CD4-positive, CD25-positive, alpha-beta regulatory T cell (primary cell): ENCODE data around the gene PRKCE. TPM values are rescaled to one million over a fixed set of nuclear protein-coding genes. Genes with fewer than 3 reads are reported as not detected.
"Not testable (repeated sequence)": the region's sequence is repeated elsewhere in the genome, so short reads cannot be mapped to it uniquely, and the experiment has no call there.

Experiments
- ATAC-seq, 2 donors: fragments of 150-1000 bp; cut with Tn5 transposase; one replicate each; pipeline ENCODE4 v1.10.0; 2021; ENCODE audit warnings: low read depth in 2 of 2, moderate number of reproducible peaks in 2 of 2, moderate library complexity in 1 of 2
- DNase-seq, 3 donors: peaks; one replicate each; pipeline versions ENCODE4 v3.0.0 to v3.0.0-alpha.2; 2012 to 2022; ENCODE audit warnings: mixed read lengths in 1 of 3
- H3K27ac ChIP-seq: one replicate; pipeline ENCODE4 v1.7.0; 2013; ENCODE audit warnings: mild to moderate bottlenecking, low read length; ENCODE audit not compliant: insufficient read depth, poor library complexity, severe bottlenecking
- H3K27me3 ChIP-seq: one replicate; pipeline ENCODE4 v1.7.0; 2013; ENCODE audit warnings: low read length; ENCODE audit not compliant: control insufficient read depth, insufficient read depth
- H3K36me3 ChIP-seq: one replicate; pipeline ENCODE4 v1.7.0; 2013; ENCODE audit warnings: mild to moderate bottlenecking, low read length, moderate library complexity; ENCODE audit not compliant: control insufficient read depth, insufficient read depth
- H3K4me1 ChIP-seq: 2 replicates; pipeline ENCODE4 v1.7.0; 2013; ENCODE audit warnings: mild to moderate bottlenecking, low read length; ENCODE audit not compliant: insufficient read depth, control insufficient read depth, poor library complexity, severe bottlenecking
- H3K4me3 ChIP-seq: one replicate; pipeline ENCODE4 v1.7.0; 2013; ENCODE audit warnings: low read depth, mild to moderate bottlenecking, low read length, moderate library complexity
- H3K9me3 ChIP-seq, 2 experiments: 1 replicate in 1 of 2; 2 replicates in 1 of 2; pipeline ENCODE4 v1.7.0; 2013; ENCODE audit warnings: low read length in 2 of 2, mild to moderate bottlenecking in 1 of 2, moderate library complexity in 1 of 2; ENCODE audit not compliant: control insufficient read depth in 2 of 2
- H3K27ac Mint-ChIP-seq, 3 donors: one replicate each; pipeline ENCODE4 v1.8.0; 2020 to 2022; ENCODE audit warnings: mild to moderate bottlenecking in 3 of 3, mixed read lengths in 3 of 3, moderate library complexity in 2 of 3
- H3K27me3 Mint-ChIP-seq: one replicate; pipeline ENCODE4 v1.8.0; 2022; ENCODE audit warnings: mild to moderate bottlenecking, mixed read lengths
- H3K36me3 Mint-ChIP-seq: one replicate; pipeline ENCODE4 v1.8.0; 2020; ENCODE audit warnings: mixed read lengths
- H3K4me1 Mint-ChIP-seq, 4 donors: one replicate each; pipeline ENCODE4 v1.8.0; 2020 to 2022; ENCODE audit warnings: mixed read lengths in 4 of 4, mild to moderate bottlenecking in 1 of 4
- H3K4me3 Mint-ChIP-seq, 4 donors: one replicate each; pipeline ENCODE4 v1.8.0; 2020 to 2022; ENCODE audit warnings: mild to moderate bottlenecking in 4 of 4, mixed read lengths in 4 of 4, moderate library complexity in 3 of 4
- H3K9me3 Mint-ChIP-seq, 7 donors: one replicate each; pipeline ENCODE4 v1.8.0; 2020 to 2022; ENCODE audit warnings: mixed read lengths in 7 of 7, mild to moderate bottlenecking in 3 of 7, moderate library complexity in 2 of 7
- polyA plus RNA-seq, 4 donors: library from polyadenylated mRNA; unstranded; fragments of 300-500 nt; fragmentation: Illumina TruSeq; gene quantifications; one replicate each; pipeline ENCODE4 v1.2.3, GENCODE V29; 2021
- total RNA-seq: library from RNA; stranded (reverse); gene quantifications from one replicate; pipeline ENCODE4 v1.2.3, GENCODE V29; 2022

The PRKCE gene
- total and polyA plus RNA-seq, 5 donors from 2014 or later, result 0.78 to 16.5 (median 1.3) TPM

DNA sequence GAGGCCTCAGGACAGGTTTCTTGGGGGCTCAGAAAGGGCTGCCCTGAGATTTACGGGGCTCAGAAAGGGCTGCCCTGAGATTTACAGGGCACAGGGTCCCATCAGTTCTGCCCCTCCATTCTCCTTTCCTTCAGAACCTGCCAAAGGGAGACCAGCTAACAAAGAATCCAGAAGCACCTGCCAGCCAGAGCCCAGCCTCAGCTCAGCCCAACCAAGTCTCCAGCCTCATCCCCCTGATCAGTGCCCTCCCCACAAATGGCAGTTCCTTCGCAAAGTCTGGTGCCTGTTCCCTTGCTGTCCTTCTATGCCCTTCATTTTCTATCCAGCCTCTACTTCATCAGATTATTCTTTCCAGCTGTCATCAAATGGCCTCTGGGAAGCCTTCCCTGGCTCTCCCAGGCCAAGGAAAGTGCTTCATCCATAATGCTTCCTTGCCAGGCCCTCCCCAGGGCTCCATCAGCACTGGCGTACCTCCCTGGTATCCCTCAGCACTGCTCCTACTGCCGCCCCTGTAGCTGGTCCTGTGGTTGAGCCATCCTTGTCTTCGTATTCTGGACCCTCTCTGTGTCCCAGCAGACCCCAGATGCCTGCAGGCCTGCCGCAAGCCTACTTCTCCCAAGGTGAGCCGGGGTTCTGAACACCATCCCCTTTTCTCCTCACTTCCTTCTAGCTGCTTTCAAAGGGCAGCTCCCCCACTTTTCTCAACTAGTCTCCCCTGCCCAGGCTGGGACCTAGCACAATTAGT is 549.6 kb downstream of the PRKCE start:
- no peaks in the 10 kb centered on the region for H3K9me3 Mint-ChIP-seq
- Histone ChIP-seq H3K4me1 (peaks cover 12% of the 10 kb centered on the region), H3K27ac (peak overlapping the region; percentile 33), H3K36me3 (no peaks in the 10 kb centered on the region), H3K4me3 (no peak overlapping the region), H3K27me3 (no peaks in the 10 kb centered on the region), H3K9me3 (no peaks in the 10 kb centered on the region)
- H3K27me3 Mint-ChIP-seq, result no peaks in the 10 kb centered on the region
- H3K27ac Mint-ChIP-seq, result peak overlapping the region; percentile 70 to 90 (median 72)
- DNase-seq (no peak), ATAC-seq (no peak)
- peak overlapping the region in 2 of 4 donors; percentile 62 to 69 for H3K4me3 Mint-ChIP-seq
- peaks cover 4 to 48% (median 20%) of the 10 kb centered on the region in 4 donors for H3K4me1 Mint-ChIP-seq
- H3K36me3 Mint-ChIP-seq, result no peaks in the 10 kb centered on the region

DNA sequence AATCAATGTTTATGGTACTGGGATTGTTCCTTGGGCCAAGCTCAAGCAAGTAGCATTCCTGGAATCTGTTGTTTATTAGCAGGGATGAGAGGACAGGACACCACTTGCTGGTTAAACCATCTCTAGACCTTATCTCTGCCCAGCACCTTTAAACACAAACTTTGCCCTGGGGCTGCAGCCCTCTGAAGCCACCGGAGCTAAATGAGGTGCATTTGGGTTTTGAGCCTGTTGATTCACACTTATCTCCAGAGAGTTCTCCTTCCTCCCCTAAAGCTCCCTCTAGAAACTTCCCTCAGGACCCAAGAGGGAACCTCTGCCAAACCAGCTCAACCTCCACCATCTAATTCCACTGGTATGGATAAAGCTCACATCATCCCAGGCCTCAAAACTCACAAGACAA is 551.0 kb downstream of the PRKCE start:
- Mint-ChIP-seq H3K36me3 (no peaks in the 10 kb centered on the region), H3K9me3 (peaks cover 0 to 4% (median 0%) of the 10 kb centered on the region in 7 donors), H3K27me3 (no peaks in the 10 kb centered on the region), H3K4me3 (no peak overlapping the region), H3K27ac (peak overlapping the region in 1 of 3 donors; percentile 16), H3K4me1 (peaks cover 7 to 43% (median 19%) of the 10 kb centered on the region in 4 donors)
- Histone ChIP-seq H3K9me3 (no peaks in the 10 kb centered on the region), H3K27me3 (no peaks in the 10 kb centered on the region), H3K4me3 (no peak overlapping the region), H3K4me1 (peaks cover 12% of the 10 kb centered on the region), H3K36me3 (no peaks in the 10 kb centered on the region), H3K27ac (no peak overlapping the region)
- DNase-seq (no peak), ATAC-seq (no peak)

DNA sequence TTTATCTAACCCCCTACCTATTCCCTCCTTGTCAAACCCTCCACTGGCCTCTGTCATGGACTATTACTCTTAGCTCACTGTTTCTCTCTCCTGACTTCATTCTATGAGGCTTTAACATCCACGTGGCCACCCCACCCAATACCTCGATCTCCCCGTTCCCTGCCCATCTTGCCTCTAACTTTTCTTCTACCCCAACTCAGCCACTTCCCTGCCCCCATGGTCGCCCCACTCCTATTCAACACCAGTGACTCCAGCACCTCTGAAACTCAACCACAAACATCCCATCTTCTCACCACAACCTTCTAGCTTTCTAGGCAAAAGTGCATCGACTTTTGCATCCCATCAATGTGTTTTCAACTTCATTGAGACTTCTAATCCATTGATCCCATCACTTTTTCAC is 551.5 kb downstream of the PRKCE start:
- DNase-seq (no peak), ATAC-seq (no peak)
- H3K27me3 ChIP-seq, result no peaks in the 10 kb centered on the region

DNA sequence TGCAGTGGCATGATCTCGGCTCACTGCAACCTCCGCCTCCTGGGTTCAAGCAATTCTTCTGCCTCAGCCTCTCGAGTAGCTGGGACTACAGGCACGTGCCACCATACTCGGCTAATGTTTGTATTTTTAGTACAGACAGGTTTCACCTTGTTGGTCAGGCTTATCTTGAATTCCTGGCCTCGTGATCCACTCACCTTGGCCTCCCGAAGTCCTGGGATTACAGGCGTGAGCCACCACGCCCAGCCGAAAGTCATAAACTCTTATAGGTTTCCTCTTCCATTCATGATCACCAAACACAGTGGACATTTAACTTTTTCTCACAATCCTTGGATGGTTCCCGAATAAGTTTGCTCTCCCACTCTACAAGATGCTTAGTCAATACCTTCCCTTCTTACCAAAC is 552.2 kb downstream of the PRKCE start:
- not testable (repeated sequence) for H3K36me3 Mint-ChIP-seq, H3K4me3 ChIP-seq, H3K27me3 ChIP-seq, DNase-seq, ATAC-seq, H3K9me3 ChIP-seq, H3K4me3 Mint-ChIP-seq, H3K27ac ChIP-seq, H3K27me3 Mint-ChIP-seq, H3K9me3 Mint-ChIP-seq, H3K36me3 ChIP-seq
- peaks cover 12% of the 10 kb centered on the region for H3K4me1 ChIP-seq
- Mint-ChIP-seq H3K4me1 (peaks cover 11 to 35% (median 17%) of the 10 kb centered on the region in 4 donors), H3K27ac (peak overlapping the region in 1 of 3 donors; percentile 57)

More for the DNA sequence above, 551.5 kb downstream of the PRKCE start:
- Histone ChIP-seq H3K4me1 (peaks cover 12% of the 10 kb centered on the region), H3K4me3 (no peak overlapping the region), H3K36me3 (no peaks in the 10 kb centered on the region), H3K27ac (no peak overlapping the region), H3K9me3 (no peaks in the 10 kb centered on the region)
- Mint-ChIP-seq H3K4me3 (no peak overlapping the region), H3K9me3 (peaks cover 0 to 4% (median 0%) of the 10 kb centered on the region in 7 donors), H3K4me1 (peaks cover 11 to 38% (median 17%) of the 10 kb centered on the region in 4 donors), H3K27me3 (no peaks in the 10 kb centered on the region), H3K27ac (peak overlapping the region in 1 of 3 donors; percentile 16), H3K36me3 (no peaks in the 10 kb centered on the region)

DNA sequence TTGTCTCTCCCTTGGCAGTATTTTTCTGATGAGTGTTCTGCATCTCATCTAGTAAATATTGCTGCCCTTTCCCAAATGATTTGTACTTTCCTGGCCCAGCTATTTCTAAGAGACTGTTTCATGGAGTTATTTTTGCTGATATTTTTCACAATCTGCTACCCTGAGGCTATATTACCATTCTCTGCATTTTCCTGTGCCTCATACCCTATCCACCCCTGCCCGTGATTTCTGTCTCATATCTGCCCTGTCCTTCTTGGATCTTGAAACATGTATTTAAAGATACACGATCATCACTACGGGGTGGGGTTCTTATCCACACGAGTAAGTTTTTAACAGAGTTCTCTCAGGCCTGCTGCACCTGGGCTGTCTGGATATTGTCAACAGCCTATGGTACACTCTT is 556.1 kb downstream of the PRKCE start:
- Mint-ChIP-seq H3K4me1 (peaks cover 0 to 11% (median 4%) of the 10 kb centered on the region in 4 donors), H3K36me3 (no peaks in the 10 kb centered on the region), H3K27me3 (no peaks in the 10 kb centered on the region), H3K9me3 (peaks cover 4 to 18% (median 9%) of the 10 kb centered on the region in 7 donors), H3K27ac (no peak overlapping the region), H3K4me3 (no peak overlapping the region)
- no peaks in the 10 kb centered on the region for H3K27me3 ChIP-seq
- no peak overlapping the region for H3K27ac ChIP-seq
- no peaks in the 10 kb centered on the region for H3K4me1 ChIP-seq
- DNase-seq, result no peak
- H3K36me3 ChIP-seq, result no peaks in the 10 kb centered on the region
- H3K4me3 ChIP-seq, result no peak overlapping the region
- H3K9me3 ChIP-seq, result peaks cover 0 to 5% of the 10 kb centered on the region in 2 experiments
- ATAC-seq, result no peak

DNA sequence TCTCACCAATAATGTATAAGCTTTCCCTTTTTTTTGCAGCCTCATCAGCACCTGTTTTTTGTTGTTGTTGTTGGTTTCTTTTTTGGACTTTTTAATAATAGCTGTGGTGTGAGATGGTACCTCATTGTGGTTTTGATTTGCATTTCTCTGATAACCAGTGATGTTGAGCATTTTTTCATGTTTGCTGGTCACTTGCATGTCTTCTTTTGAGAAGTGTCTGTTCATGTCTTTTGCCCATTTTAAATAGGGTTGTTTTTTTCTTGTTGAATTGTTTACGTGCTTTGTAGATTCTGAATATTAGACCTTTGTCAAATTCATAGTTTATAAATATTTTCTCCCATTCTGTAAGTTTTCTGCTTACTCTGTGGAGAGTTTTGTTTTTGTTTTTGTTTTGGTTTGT is 557.3 kb downstream of the PRKCE start:
- Histone ChIP-seq H3K4me1 (no peaks in the 10 kb centered on the region), H3K27me3 (peaks cover under 1% of the 10 kb centered on the region), H3K4me3 (no peak overlapping the region), H3K36me3 (no peaks in the 10 kb centered on the region), H3K9me3 (peaks cover 0 to 6% of the 10 kb centered on the region in 2 experiments), H3K27ac (no peak overlapping the region)
- peaks cover 0 to 11% (median 0%) of the 10 kb centered on the region in 4 donors for H3K4me1 Mint-ChIP-seq
- peaks cover 9% of the 10 kb centered on the region for H3K27me3 Mint-ChIP-seq
- no peak for ATAC-seq
- H3K36me3 Mint-ChIP-seq, result no peaks in the 10 kb centered on the region
- peak overlapping the region in 1 of 3 donors; percentile 52 for H3K27ac Mint-ChIP-seq
- H3K4me3 Mint-ChIP-seq, result no peak overlapping the region
- DNase-seq, result no peak
- H3K9me3 Mint-ChIP-seq, result peaks cover 5 to 20% (median 12%) of the 10 kb centered on the region in 7 donors

DNA sequence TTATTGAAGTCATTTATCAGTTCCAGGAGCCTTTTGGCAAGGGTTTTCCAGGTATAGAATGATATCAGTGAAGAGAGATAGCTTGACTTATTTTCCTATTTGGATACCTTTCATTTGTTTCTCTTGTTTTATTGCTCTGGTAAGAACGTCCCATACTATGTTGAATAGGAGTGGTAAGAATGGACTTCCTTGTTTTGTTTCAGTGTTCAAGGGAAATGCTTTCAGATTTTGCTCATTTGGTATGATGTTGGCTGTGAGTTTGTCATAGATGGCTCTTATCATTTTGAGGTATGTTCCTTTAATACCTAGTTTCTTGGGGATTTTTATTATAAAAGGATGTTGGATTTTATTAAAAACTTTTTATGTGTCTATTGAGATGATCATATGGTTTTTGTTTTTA is 558.6 kb downstream of the PRKCE start:
- ATAC-seq (no peak), DNase-seq (no peak)
- no peaks in the 10 kb centered on the region for H3K4me1 ChIP-seq
- peaks cover 6 to 30% (median 15%) of the 10 kb centered on the region in 7 donors for H3K9me3 Mint-ChIP-seq
- H3K27me3 ChIP-seq, result peaks cover 4% of the 10 kb centered on the region
- H3K36me3 Mint-ChIP-seq, result no peaks in the 10 kb centered on the region
- H3K4me3 ChIP-seq, result no peak overlapping the region
- H3K27ac ChIP-seq, result no peak overlapping the region
- H3K4me1 Mint-ChIP-seq, result peaks cover 0 to 7% (median 0%) of the 10 kb centered on the region in 4 donors
- no peak overlapping the region for H3K27ac Mint-ChIP-seq
- H3K4me3 Mint-ChIP-seq, result no peak overlapping the region
- H3K36me3 ChIP-seq, result no peaks in the 10 kb centered on the region
- peaks cover 20% of the 10 kb centered on the region for H3K27me3 Mint-ChIP-seq
- peaks cover 0 to 13% of the 10 kb centered on the region in 2 experiments for H3K9me3 ChIP-seq

DNA sequence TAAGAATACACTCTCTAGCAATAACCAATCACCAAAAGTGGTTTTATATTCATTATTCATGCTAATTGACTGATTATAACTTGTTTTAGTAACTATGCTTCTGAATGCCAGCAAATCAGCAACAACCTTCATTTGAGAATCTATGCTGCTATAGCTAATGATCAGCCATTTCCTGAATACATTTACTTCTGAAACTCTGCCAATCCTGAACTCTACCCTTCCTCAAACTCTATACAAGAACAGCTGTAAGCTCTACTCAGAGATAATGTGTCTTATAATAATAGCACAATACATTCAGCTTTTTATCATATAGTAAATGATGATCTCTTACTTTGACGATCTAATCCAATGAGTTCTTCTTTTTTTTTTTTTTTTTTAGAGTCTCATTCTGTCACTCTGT is 560.0 kb downstream of the PRKCE start:
- peaks cover 0 to 16% of the 10 kb centered on the region in 2 experiments for H3K9me3 ChIP-seq
- H3K4me3 ChIP-seq, result no peak overlapping the region
- peaks cover 6 to 39% (median 16%) of the 10 kb centered on the region in 7 donors for H3K9me3 Mint-ChIP-seq
- ATAC-seq, result no peak
- no peak overlapping the region for H3K27ac Mint-ChIP-seq
- no peak overlapping the region for H3K27ac ChIP-seq
- no peak overlapping the region for H3K4me3 Mint-ChIP-seq
- no peak for DNase-seq
- H3K36me3 ChIP-seq, result no peaks in the 10 kb centered on the region
- H3K36me3 Mint-ChIP-seq, result no peaks in the 10 kb centered on the region
- peaks cover 0 to 7% (median 0%) of the 10 kb centered on the region in 4 donors for H3K4me1 Mint-ChIP-seq
- no peaks in the 10 kb centered on the region for H3K4me1 ChIP-seq
- peaks cover 5% of the 10 kb centered on the region for H3K27me3 ChIP-seq
- H3K27me3 Mint-ChIP-seq, result peaks cover 25% of the 10 kb centered on the region
